ENCODE measurements around the gene RAB4B.

DNA sequence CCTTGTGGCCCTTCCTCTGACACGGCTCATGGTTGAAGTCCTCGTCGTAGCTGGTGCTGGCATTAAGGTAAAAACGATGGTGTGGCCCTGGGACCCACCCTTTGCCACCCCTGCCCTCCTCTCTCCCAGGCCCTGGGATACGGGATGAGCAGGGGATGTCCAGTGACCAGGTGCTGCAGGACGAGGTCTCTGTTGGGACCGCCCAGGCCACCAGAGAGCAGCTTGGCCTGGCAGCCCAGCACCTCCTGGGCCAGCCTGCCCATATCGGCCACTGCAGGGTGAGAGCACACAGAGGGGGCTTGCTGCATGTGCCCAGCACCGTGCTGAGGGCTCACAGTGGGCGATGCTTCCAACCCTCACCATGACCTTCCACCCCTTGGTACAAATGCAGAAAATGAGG lies 34.1 kb upstream of the RAB4B start:
- TF ChIP-seq CREB1 (CRISPR knock-in tag; IDR thresholded peaks at IDR 0.05; ENCODE audit: low read depth) (no peak), EZH2 (IDR thresholded peaks at IDR 0.05; ENCODE audit: low read depth, unreplicated experiment) (no peak), POLR2AphosphoS5 (IDR thresholded peaks at IDR 0.05; ENCODE audit: low read depth) (no peak), JUNB (IDR thresholded peaks at IDR 0.05; ENCODE audit: unreplicated experiment) (no peak), EZH2phosphoT487 (IDR thresholded peaks at IDR 0.05; ENCODE audit: unreplicated experiment) (no peak), ZNF331 (CRISPR knock-in tag; IDR thresholded peaks at IDR 0.05; ENCODE audit: low read depth) (no peak), STAT1 (IDR thresholded peaks at IDR 0.05; ENCODE audit: unreplicated experiment) (no peak)
- TF ChIP-seq, protein P1, sequence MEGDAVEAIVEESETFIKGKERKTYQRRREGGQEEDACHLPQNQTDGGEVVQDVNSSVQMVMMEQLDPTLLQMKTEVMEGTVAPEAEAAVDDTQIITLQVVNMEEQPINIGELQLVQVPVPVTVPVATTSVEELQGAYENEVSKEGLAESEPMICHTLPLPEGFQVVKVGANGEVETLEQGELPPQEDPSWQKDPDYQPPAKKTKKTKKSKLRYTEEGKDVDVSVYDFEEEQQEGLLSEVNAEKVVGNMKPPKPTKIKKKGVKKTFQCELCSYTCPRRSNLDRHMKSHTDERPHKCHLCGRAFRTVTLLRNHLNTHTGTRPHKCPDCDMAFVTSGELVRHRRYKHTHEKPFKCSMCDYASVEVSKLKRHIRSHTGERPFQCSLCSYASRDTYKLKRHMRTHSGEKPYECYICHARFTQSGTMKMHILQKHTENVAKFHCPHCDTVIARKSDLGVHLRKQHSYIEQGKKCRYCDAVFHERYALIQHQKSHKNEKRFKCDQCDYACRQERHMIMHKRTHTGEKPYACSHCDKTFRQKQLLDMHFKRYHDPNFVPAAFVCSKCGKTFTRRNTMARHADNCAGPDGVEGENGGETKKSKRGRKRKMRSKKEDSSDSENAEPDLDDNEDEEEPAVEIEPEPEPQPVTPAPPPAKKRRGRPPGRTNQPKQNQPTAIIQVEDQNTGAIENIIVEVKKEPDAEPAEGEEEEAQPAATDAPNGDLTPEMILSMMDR (conservative IDR thresholded peaks at IDR 0.05; ENCODE audit: low read depth in 2 of 2) = no peak
- TF ChIP-seq, protein P2, sequence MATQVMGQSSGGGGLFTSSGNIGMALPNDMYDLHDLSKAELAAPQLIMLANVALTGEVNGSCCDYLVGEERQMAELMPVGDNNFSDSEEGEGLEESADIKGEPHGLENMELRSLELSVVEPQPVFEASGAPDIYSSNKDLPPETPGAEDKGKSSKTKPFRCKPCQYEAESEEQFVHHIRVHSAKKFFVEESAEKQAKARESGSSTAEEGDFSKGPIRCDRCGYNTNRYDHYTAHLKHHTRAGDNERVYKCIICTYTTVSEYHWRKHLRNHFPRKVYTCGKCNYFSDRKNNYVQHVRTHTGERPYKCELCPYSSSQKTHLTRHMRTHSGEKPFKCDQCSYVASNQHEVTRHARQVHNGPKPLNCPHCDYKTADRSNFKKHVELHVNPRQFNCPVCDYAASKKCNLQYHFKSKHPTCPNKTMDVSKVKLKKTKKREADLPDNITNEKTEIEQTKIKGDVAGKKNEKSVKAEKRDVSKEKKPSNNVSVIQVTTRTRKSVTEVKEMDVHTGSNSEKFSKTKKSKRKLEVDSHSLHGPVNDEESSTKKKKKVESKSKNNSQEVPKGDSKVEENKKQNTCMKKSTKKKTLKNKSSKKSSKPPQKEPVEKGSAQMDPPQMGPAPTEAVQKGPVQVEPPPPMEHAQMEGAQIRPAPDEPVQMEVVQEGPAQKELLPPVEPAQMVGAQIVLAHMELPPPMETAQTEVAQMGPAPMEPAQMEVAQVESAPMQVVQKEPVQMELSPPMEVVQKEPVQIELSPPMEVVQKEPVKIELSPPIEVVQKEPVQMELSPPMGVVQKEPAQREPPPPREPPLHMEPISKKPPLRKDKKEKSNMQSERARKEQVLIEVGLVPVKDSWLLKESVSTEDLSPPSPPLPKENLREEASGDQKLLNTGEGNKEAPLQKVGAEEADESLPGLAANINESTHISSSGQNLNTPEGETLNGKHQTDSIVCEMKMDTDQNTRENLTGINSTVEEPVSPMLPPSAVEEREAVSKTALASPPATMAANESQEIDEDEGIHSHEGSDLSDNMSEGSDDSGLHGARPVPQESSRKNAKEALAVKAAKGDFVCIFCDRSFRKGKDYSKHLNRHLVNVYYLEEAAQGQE (IDR thresholded peaks at IDR 0.05; ENCODE audit: unreplicated experiment) = no peak
